ENCODE data around the gene EEPD1. TPM values are rescaled to one million over a fixed set of nuclear protein-coding genes. Genes with fewer than 3 reads are reported as not detected.

EEPD1 gene
- total RNA-seq, 1 donor from 2014 or later: 6.5 TPM

- Histone ChIP-seq H3K79me2 (ENCODE audit: low read depth) (no peaks in the 10 kb centered on the region), H4K20me1 (ENCODE audit: low read depth) (no peaks in the 10 kb centered on the region), H3K27me3 (no peaks in the 10 kb centered on the region), H3K4me3 (no peak overlapping the region), H3K27ac (no peak overlapping the region), H3K9me3 (ENCODE audit: low read depth) (no peaks in the 10 kb centered on the region), H3F3A (ENCODE audit: low read depth) (peaks cover 3% of the 10 kb centered on the region), H3K4me1 (peaks cover 23% of the 10 kb centered on the region), H3K4me2 (no peak overlapping the region), H3K36me3 (no peaks in the 10 kb centered on the region), H2AFZ (replicated peaks) (no peak overlapping the region), H3K9ac (no peak overlapping the region)
- no peak overlapping the region for H3K27ac Mint-ChIP-seq
- peaks cover 49% of the 10 kb centered on the region for H3K4me1 Mint-ChIP-seq
- no peak for TF ChIP-seq EZH2phosphoT487 (IDR thresholded peaks at IDR 0.05)
- no peak for TF ChIP-seq EZH2 (IDR thresholded peaks at IDR 0.05)
- no peak for TF ChIP-seq CTCF (IDR thresholded peaks at IDR 0.05)
- H3K36me3 Mint-ChIP-seq: no peaks in the 10 kb centered on the region
- no peak overlapping the region for H3K4me3 Mint-ChIP-seq
- no peak for DNase-seq (ENCODE audit: low spot score)
- H3K9me3 Mint-ChIP-seq: no peaks in the 10 kb centered on the region
- peaks cover 2% of the 10 kb centered on the region for H3K27me3 Mint-ChIP-seq (ENCODE audit: insufficient read depth, low read depth)
Measured at GRCh38 chr7:36202398-36202797, 49.3 kb downstream of the EEPD1 start.

GRCh38 chr7:36203071-36203790 is 50.2 kb downstream of the EEPD1 start:
- H3K36me3 ChIP-seq: no peaks in the 10 kb centered on the region
- peaks cover 3% of the 10 kb centered on the region for H3F3A ChIP-seq (ENCODE audit: low read depth)
- no peaks in the 10 kb centered on the region for H3K27me3 ChIP-seq
- peaks cover 28% of the 10 kb centered on the region for H3K4me1 ChIP-seq
- Mint-ChIP-seq H3K36me3 (no peaks in the 10 kb centered on the region), H3K4me3 (no peak overlapping the region), H3K27me3 (ENCODE audit: insufficient read depth, low read depth) (peaks cover 2% of the 10 kb centered on the region), H3K4me1 (peaks cover 55% of the 10 kb centered on the region), H3K9me3 (no peaks in the 10 kb centered on the region), H3K27ac (peak overlapping the region; percentile 12)
- H3K9ac ChIP-seq: no peak overlapping the region
- H3K9me3 ChIP-seq (ENCODE audit: low read depth): no peaks in the 10 kb centered on the region
- no peak overlapping the region for H3K27ac ChIP-seq
- H3K79me2 ChIP-seq (ENCODE audit: low read depth): no peaks in the 10 kb centered on the region
- H3K4me3 ChIP-seq: no peak overlapping the region
- peak overlapping the region; percentile 39 for H3K4me2 ChIP-seq
- H4K20me1 ChIP-seq (ENCODE audit: low read depth): no peaks in the 10 kb centered on the region
- H2AFZ ChIP-seq (replicated peaks): peak overlapping the region; percentile 40
- TF ChIP-seq CTCF (IDR thresholded peaks at IDR 0.05) (no peak), EZH2phosphoT487 (IDR thresholded peaks at IDR 0.05) (no peak), EZH2 (IDR thresholded peaks at IDR 0.05) (no peak)
- DNase-seq (ENCODE audit: low spot score): no peak

- Histone ChIP-seq H2AFZ (replicated peaks) (no peak overlapping the region), H3K36me3 (no peaks in the 10 kb centered on the region), H3K27ac (no peak overlapping the region), H3K4me2 (no peak overlapping the region), H3K4me1 (peaks cover 30% of the 10 kb centered on the region), H3F3A (ENCODE audit: low read depth) (peaks cover 3% of the 10 kb centered on the region), H3K79me2 (ENCODE audit: low read depth) (no peaks in the 10 kb centered on the region), H3K9me3 (ENCODE audit: low read depth) (no peaks in the 10 kb centered on the region), H3K27me3 (no peaks in the 10 kb centered on the region), H4K20me1 (ENCODE audit: low read depth) (no peaks in the 10 kb centered on the region), H3K9ac (no peak overlapping the region), H3K4me3 (no peak overlapping the region)
- TF ChIP-seq EZH2phosphoT487 (IDR thresholded peaks at IDR 0.05) (no peak), EZH2 (IDR thresholded peaks at IDR 0.05) (no peak), CTCF (IDR thresholded peaks at IDR 0.05) (no peak)
- Mint-ChIP-seq H3K36me3 (no peaks in the 10 kb centered on the region), H3K4me1 (peaks cover 53% of the 10 kb centered on the region), H3K27me3 (ENCODE audit: insufficient read depth, low read depth) (peaks cover 2% of the 10 kb centered on the region), H3K4me3 (no peak overlapping the region), H3K9me3 (no peaks in the 10 kb centered on the region), H3K27ac (peak overlapping the region; percentile 72)
- DNase-seq (ENCODE audit: low spot score): no peak
Measured at GRCh38 chr7:36204044-36204663, 51.1 kb downstream of the EEPD1 start.

Measured in neural progenitor cell (in vitro differentiated cells).